Nephron progenitor cell (in vitro differentiated cells): Measurements from ENCODE around the gene DOP1A.

Experiments
- DNase-seq: peaks from one replicate; pipeline ENCODE4 v3.0.0; 2021
- H3K27ac Mint-ChIP-seq: 2 replicates; pipeline ENCODE4 v1.8.0; 2021; ENCODE audit warnings: mild to moderate bottlenecking, moderate library complexity, mixed read lengths
- H3K27me3 Mint-ChIP-seq: 2 replicates; pipeline ENCODE4 v1.8.0; 2021; ENCODE audit warnings: mild to moderate bottlenecking, low read depth, mixed read lengths; ENCODE audit not compliant: poor library complexity
- H3K36me3 Mint-ChIP-seq: 2 replicates; pipeline ENCODE4 v1.8.0; 2021; ENCODE audit warnings: low read depth, mixed read lengths
- H3K4me1 Mint-ChIP-seq: 2 replicates; pipeline ENCODE4 v1.8.0; 2021; ENCODE audit warnings: mixed read lengths
- H3K4me3 Mint-ChIP-seq: 2 replicates; pipeline ENCODE4 v1.8.0; 2021; ENCODE audit warnings: mild to moderate bottlenecking, moderate library complexity, mixed read lengths
- H3K9me3 Mint-ChIP-seq: 2 replicates; pipeline ENCODE4 v1.8.0; 2021; ENCODE audit warnings: mild to moderate bottlenecking, moderate library complexity, mixed read lengths
- TF ChIP-seq, protein P1 (sequence below): fragments of 200-600 bp; sonication (generic); IDR thresholded peaks from 2 replicates; pipeline ENCODE4 v1.5.0; 2021; ENCODE audit warnings: antibody characterized with exemption

DOP1A gene

DNA sequence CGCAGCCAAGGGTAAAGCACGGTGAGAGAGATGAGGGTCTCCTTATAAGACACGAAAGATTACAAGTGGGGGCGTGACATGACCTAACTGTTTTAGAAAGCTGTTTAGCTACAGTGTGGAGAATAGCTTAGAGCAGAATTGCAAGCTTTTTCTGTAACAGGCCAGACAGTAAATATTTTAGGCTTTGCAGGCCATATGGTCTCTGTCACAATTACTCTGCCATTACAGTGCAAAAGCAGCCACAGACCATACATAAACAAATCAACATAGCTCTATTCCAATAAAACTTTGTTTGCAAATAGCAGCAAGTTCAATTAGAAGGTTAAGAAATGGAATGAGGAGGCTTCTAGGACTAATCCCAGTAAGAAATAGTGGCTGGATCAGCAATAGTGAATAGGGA lies 108.8 kb downstream of the DOP1A start:
- Mint-ChIP-seq H3K9me3 (no peaks in the 10 kb centered on the region), H3K36me3 (peaks cover 60% of the 10 kb centered on the region), H3K4me3 (no peak overlapping the region), H3K27me3 (no peaks in the 10 kb centered on the region), H3K4me1 (no peaks in the 10 kb centered on the region), H3K27ac (peak overlapping the region; percentile 67)
- TF ChIP-seq, protein P1, sequence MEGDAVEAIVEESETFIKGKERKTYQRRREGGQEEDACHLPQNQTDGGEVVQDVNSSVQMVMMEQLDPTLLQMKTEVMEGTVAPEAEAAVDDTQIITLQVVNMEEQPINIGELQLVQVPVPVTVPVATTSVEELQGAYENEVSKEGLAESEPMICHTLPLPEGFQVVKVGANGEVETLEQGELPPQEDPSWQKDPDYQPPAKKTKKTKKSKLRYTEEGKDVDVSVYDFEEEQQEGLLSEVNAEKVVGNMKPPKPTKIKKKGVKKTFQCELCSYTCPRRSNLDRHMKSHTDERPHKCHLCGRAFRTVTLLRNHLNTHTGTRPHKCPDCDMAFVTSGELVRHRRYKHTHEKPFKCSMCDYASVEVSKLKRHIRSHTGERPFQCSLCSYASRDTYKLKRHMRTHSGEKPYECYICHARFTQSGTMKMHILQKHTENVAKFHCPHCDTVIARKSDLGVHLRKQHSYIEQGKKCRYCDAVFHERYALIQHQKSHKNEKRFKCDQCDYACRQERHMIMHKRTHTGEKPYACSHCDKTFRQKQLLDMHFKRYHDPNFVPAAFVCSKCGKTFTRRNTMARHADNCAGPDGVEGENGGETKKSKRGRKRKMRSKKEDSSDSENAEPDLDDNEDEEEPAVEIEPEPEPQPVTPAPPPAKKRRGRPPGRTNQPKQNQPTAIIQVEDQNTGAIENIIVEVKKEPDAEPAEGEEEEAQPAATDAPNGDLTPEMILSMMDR = no peak
- no peak for DNase-seq

DNA sequence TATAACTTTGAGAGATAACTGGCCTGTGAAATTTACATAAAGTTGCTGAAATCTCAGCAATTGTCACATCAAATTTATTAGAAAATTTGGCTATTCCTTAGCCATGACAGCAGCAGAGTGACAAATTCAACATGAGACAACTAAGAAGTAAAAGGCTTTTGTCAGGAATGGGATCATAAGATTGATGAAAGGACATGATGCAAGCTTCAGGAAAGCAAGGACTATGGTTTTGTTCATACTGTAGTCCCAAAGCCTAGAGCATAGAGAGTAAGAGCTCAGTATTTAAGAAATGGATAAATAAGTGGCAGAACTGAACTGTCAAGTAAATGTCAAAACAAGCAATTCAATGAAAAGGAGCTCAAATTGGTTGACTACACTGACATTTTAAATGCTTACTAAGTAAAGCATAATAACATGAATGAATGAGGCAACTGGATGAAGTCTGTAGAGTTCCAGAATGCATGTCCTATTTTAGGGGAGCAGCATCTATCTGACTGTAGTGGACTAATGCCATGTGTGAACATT lies 113.0 kb downstream of the DOP1A start:
- no peaks in the 10 kb centered on the region for H3K27me3 Mint-ChIP-seq
- TF ChIP-seq, protein P1 = no peak
- no peaks in the 10 kb centered on the region for H3K9me3 Mint-ChIP-seq
- no peak for DNase-seq
- no peak overlapping the region for H3K4me3 Mint-ChIP-seq
- no peak overlapping the region for H3K27ac Mint-ChIP-seq
- peaks cover 66% of the 10 kb centered on the region for H3K36me3 Mint-ChIP-seq
- H3K4me1 Mint-ChIP-seq = no peaks in the 10 kb centered on the region

DNA sequence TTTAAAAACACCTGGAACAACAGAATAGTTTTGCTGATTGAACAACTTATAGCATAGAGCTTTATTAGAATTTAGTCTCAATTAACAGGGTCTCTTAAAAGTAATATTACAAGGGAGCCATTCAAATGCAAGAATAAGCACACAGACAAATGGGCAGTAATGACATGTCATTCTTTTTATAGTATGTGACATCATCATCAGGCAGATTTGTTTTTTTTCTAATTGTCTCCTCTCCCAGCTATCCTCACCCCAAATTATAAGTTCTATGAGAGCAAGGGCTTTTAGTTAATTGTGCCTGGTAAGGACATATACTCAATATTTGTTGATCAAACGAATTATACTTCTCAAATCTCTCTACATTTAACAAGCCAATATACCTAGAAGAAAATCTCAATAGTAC lies 114.6 kb downstream of the DOP1A start:
- no peaks in the 10 kb centered on the region for H3K4me1 Mint-ChIP-seq
- no peak overlapping the region for H3K4me3 Mint-ChIP-seq
- H3K9me3 Mint-ChIP-seq = no peaks in the 10 kb centered on the region
- H3K27ac Mint-ChIP-seq = no peak overlapping the region
- H3K36me3 Mint-ChIP-seq = peaks cover 67% of the 10 kb centered on the region
- DNase-seq = no peak
- TF ChIP-seq, protein P1 = no peak
- H3K27me3 Mint-ChIP-seq = no peaks in the 10 kb centered on the region

DNA sequence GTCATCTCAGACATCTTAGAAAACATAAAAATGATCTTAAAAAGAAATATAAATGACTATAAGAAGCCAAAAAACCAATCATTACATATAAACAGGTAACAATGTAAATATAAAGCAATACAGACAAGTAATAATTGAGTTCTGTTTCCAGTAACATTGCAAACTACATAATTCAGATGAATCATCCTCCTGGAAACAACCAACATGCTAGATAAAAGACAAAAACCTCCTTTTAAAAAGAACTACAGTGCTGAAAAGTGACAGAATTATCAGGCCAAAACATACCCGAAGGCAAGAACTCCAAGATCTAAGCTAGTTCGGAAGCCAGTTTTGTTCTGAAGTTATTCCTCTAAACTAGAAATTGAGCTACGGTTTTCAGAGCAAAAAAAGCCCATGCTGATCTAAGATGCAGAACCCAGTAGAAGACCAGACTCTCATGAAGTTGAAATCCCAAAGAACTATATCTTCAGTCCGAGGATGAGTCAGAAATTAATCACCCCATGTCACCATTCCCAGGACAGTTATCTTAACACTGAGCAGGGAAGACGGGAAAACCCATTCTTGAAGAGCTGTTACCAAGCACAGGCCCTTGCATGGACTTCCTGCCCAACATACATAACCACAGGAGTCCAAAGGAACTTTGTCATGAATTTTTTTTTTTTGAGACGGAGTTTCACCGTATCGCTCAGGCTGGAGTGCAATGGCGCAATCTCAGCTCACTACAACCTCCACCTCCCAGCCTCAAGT lies 115.8 kb downstream of the DOP1A start:
- H3K27ac Mint-ChIP-seq = no peak overlapping the region
- TF ChIP-seq, protein P1 = no peak
- H3K4me1 Mint-ChIP-seq = no peaks in the 10 kb centered on the region
- no peaks in the 10 kb centered on the region for H3K9me3 Mint-ChIP-seq
- no peak for DNase-seq
- H3K27me3 Mint-ChIP-seq = no peaks in the 10 kb centered on the region
- no peak overlapping the region for H3K4me3 Mint-ChIP-seq
- peaks cover 60% of the 10 kb centered on the region for H3K36me3 Mint-ChIP-seq

DNA sequence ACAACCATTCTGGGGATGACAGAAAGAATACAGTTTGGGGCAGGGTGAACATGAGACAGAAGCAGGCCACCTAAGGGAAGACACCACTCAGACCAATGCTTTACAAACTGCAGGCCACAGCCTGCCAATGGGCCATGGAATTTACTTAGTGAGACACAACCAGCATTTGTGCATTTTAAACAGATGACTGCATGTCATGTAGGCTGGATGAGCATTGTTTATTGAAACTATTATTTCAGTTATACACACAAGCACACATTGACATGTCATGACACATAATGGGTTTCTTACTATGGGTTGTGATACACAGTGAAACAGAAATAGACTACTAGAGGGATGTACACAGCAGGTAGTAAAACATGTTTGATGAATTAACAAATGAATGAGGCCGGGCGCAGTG lies 117.6 kb downstream of the DOP1A start:
- Mint-ChIP-seq H3K4me1 (no peaks in the 10 kb centered on the region), H3K36me3 (peaks cover 60% of the 10 kb centered on the region), H3K27me3 (no peaks in the 10 kb centered on the region), H3K27ac (no peak overlapping the region), H3K4me3 (no peak overlapping the region), H3K9me3 (no peaks in the 10 kb centered on the region)
- TF ChIP-seq, protein P1 = no peak
- DNase-seq = no peak

DNA sequence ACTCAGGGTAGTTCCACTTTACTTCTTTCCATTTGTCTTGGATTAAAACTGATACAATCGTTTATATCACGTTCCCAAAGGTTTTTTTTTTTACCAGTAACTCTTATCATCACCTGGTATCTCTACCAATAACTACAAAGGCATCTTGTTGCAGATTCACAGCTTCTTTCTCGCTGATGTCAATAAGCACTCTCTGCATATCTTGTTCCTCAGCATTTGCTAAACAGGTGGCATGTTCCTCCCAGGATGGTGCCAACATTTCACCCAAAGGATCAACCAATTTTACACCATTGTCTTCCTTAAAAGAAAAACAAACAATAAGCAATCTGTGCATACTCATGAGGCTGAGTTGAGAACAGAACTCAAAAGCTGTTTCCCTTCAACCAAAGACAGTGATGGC lies 121.0 kb downstream of the DOP1A start:
- Mint-ChIP-seq H3K9me3 (no peaks in the 10 kb centered on the region), H3K4me3 (no peak overlapping the region), H3K27me3 (no peaks in the 10 kb centered on the region), H3K4me1 (peaks cover 17% of the 10 kb centered on the region), H3K36me3 (peaks cover 43% of the 10 kb centered on the region), H3K27ac (no peak overlapping the region)
- TF ChIP-seq, protein P1 = no peak
- no peak for DNase-seq
